IMR-90 (cell line): ENCODE data around the gene SMO. TPM values are rescaled to one million over a fixed set of nuclear protein-coding genes. Genes with fewer than 3 reads are reported as not detected.

ENCODE experiments used
- ATAC-seq: fragments of 200-7000 bp; cut with Tn5 transposase; 2 replicates; pipeline ENCODE4 v1.9.1; 2020; ENCODE audit warnings: low read depth, mild to moderate bottlenecking, moderate library complexity
- BruUV-seq: library from RNA; stranded (reverse); fragments of 400-500 nt; replicated peaks from 2 replicates; lab custom pipeline; 2021; lab: Mats Ljungman, UMichigan
- CTCF ChIA-PET: fragments of 300-600 bp; formaldehyde crosslinking; extraction: SDS; loops from one replicate; lab custom pipeline; 2021; ENCODE audit warnings: antibody characterized with exemption; lab: Yijun Ruan, JAX
- POLR2A ChIA-PET: fragments of 300-600 bp; sonication (Branson Sonifier 250); formaldehyde crosslinking; loops from one replicate; lab custom pipeline; 2022; ENCODE audit warnings: antibody characterized with exemption; ENCODE audit not compliant: unreplicated experiment; lab: Charles Lee
- DNase-seq: peaks from one replicate; pipeline ENCODE4 v3.0.0; 2013
- H2AFZ ChIP-seq: replicated peaks from 2 replicates; pipeline ENCODE3; 2013; ENCODE audit warnings: low read length, mild to moderate bottlenecking; ENCODE audit not compliant: poor library complexity
- H2AK5ac ChIP-seq: 2 replicates; pipeline ENCODE4 v1.6.1; 2013; ENCODE audit warnings: low read depth, low read length, inconsistent platforms
- H2AK9ac ChIP-seq: replicated peaks from 2 replicates; pipeline ENCODE3; 2013; ENCODE audit warnings: mild to moderate bottlenecking, low read depth, low read length, moderate library complexity; ENCODE audit not compliant: poor library complexity
- H2BK120ac ChIP-seq: 2 replicates; pipeline ENCODE4 v1.6.1; 2013; ENCODE audit warnings: low read depth, low read length, inconsistent platforms
- H2BK15ac ChIP-seq: 3 replicates; pipeline ENCODE4 v1.6.1; 2013; ENCODE audit warnings: low read depth, low read length, inconsistent platforms
- H2BK20ac ChIP-seq: 2 replicates; pipeline ENCODE4 v1.6.1; 2013; ENCODE audit warnings: low read depth, mild to moderate bottlenecking, inconsistent platforms, low read length, moderate library complexity
- H2BK5ac ChIP-seq: 2 replicates; pipeline ENCODE4 v1.6.1; 2013; ENCODE audit warnings: mild to moderate bottlenecking, low read depth, low read length, inconsistent platforms; ENCODE audit not compliant: poor library complexity, severe bottlenecking
- H3K14ac ChIP-seq: replicated peaks from 2 replicates; pipeline ENCODE4 v1.6.1; 2013; ENCODE audit warnings: low read depth, low read length, inconsistent platforms
- H3K18ac ChIP-seq: 2 replicates; pipeline ENCODE4 v1.6.1; 2013; ENCODE audit warnings: low read depth, low read length, control low read depth
- H3K23ac ChIP-seq: 2 replicates; pipeline ENCODE4 v1.6.1; 2013; ENCODE audit warnings: low read depth, low read length, inconsistent platforms
- H3K27ac ChIP-seq: 2 replicates; pipeline ENCODE4 v1.5.1; 2013; ENCODE audit warnings: mild to moderate bottlenecking, control low read depth, low read length; ENCODE audit not compliant: insufficient read depth
- H3K27me3 ChIP-seq: 2 replicates; pipeline ENCODE4 v1.6.1; 2013; ENCODE audit warnings: low read length; ENCODE audit not compliant: control insufficient read depth, insufficient read depth
- H3K36me3 ChIP-seq: 2 replicates; pipeline ENCODE4 v1.6.1; 2013; ENCODE audit warnings: low read length, mixed read lengths; ENCODE audit not compliant: control insufficient read depth, insufficient read depth
- H3K4ac ChIP-seq: 2 replicates; pipeline ENCODE4 v1.6.1; 2013; ENCODE audit warnings: low read depth, low read length, inconsistent platforms
- H3K4me1 ChIP-seq: 2 replicates; pipeline ENCODE4 v1.6.1; 2013; ENCODE audit warnings: low read length, mixed read lengths; ENCODE audit not compliant: control insufficient read depth, insufficient read depth
- H3K4me2 ChIP-seq: 2 replicates; pipeline ENCODE4 v1.6.1; 2013; ENCODE audit warnings: low read depth, mild to moderate bottlenecking, control low read depth, low read length, moderate library complexity
- H3K4me3 ChIP-seq: 2 replicates; pipeline ENCODE4 v1.5.1; 2013; ENCODE audit warnings: low read depth, mild to moderate bottlenecking, control low read depth, low read length, moderate library complexity; ENCODE audit not compliant: insufficient read depth
- H3K56ac ChIP-seq: 2 replicates; pipeline ENCODE4 v1.6.1; 2013; ENCODE audit warnings: low read length, inconsistent platforms; ENCODE audit not compliant: insufficient read depth; ENCODE audit errors: extremely low read depth
- H3K79me1 ChIP-seq, 2 experiments: 2 replicates each; pipeline ENCODE4 v1.6.1; 2013; ENCODE audit warnings: low read length in 2 of 2, inconsistent platforms in 1 of 2, low read depth in 1 of 2
- H3K9ac ChIP-seq: 2 replicates; pipeline ENCODE4 v1.6.1; 2013; ENCODE audit warnings: low read depth, low read length, control low read depth
- H3K9me1 ChIP-seq: 2 replicates; pipeline ENCODE4 v1.6.1; 2013; ENCODE audit warnings: low read length, inconsistent platforms; ENCODE audit not compliant: insufficient read depth
- H3K9me3 ChIP-seq: 2 replicates; pipeline ENCODE4 v1.6.1; 2013; ENCODE audit warnings: low read length; ENCODE audit not compliant: control insufficient read depth, insufficient read depth
- H4K20me1 ChIP-seq: 2 replicates; pipeline ENCODE4 v1.6.1; 2013; ENCODE audit warnings: low read length, inconsistent platforms; ENCODE audit not compliant: insufficient read depth
- H4K5ac ChIP-seq: 2 replicates; pipeline ENCODE4 v1.6.1; 2013; ENCODE audit warnings: mild to moderate bottlenecking, low read depth, low read length, control low read depth
- H4K8ac ChIP-seq, 2 experiments: 2 replicates each; pipeline ENCODE4 v1.6.1; 2013; ENCODE audit warnings: low read depth in 2 of 2, low read length in 2 of 2, control low read depth in 1 of 2, inconsistent platforms in 1 of 2
- H4K91ac ChIP-seq: 2 replicates; pipeline ENCODE4 v1.6.1; 2013; ENCODE audit warnings: low read depth, low read length, inconsistent platforms; ENCODE audit not compliant: insufficient read depth
- BHLHE40 ChIP-seq: fragments of 150-350 bp; IDR thresholded peaks from 2 replicates; pipeline ENCODE4 v1.6.1; 2016; ENCODE audit warnings: mild to moderate bottlenecking, low read depth, low read length
- CEBPB ChIP-seq: IDR thresholded peaks from 2 replicates; pipeline ENCODE4 v1.6.1; 2012; ENCODE audit warnings: low read depth, low read length, improper control_type of control experiment
- CTCF ChIP-seq: conservative IDR thresholded peaks from 2 replicates; pipeline ENCODE4 v1.5.1; 2012; ENCODE audit warnings: mild to moderate bottlenecking, low read depth, low read length, improper control_type of control experiment
- ELK1 ChIP-seq: fragments of 150-350 bp; IDR thresholded peaks from 2 replicates; pipeline ENCODE4 v1.6.1; 2016; ENCODE audit warnings: low read depth, mild to moderate bottlenecking, low read length, moderate library complexity, borderline replicate concordance
- FOS ChIP-seq: fragments of 150-350 bp; IDR thresholded peaks from 2 replicates; pipeline ENCODE4 v1.6.1; 2016; ENCODE audit warnings: low read depth, low read length
- MAFK ChIP-seq: IDR thresholded peaks from 2 replicates; pipeline ENCODE4 v1.6.1; 2012; ENCODE audit warnings: low read depth, low read length, improper control_type of control experiment
- MAZ ChIP-seq: IDR thresholded peaks from 2 replicates; pipeline ENCODE4 v1.6.1; 2012; ENCODE audit warnings: low read depth, mild to moderate bottlenecking, low read length, improper control_type of control experiment, moderate library complexity, borderline replicate concordance
- MXI1 ChIP-seq: IDR thresholded peaks from 2 replicates; pipeline ENCODE4 v1.6.1; 2012; ENCODE audit warnings: low read depth, mild to moderate bottlenecking, low read length, moderate library complexity, borderline replicate concordance
- NFE2L2 ChIP-seq: fragments of 150-350 bp; IDR thresholded peaks from 2 replicates; pipeline ENCODE4 v1.6.1; 2016; ENCODE audit warnings: low read depth, mild to moderate bottlenecking, low read length
- POLR2A ChIP-seq: IDR thresholded peaks from 2 replicates; pipeline ENCODE4 v1.6.1; 2012; ENCODE audit warnings: mild to moderate bottlenecking, low read depth, low read length
- RAD21 ChIP-seq: IDR thresholded peaks from 2 replicates; pipeline ENCODE4 v1.6.1; 2012; ENCODE audit warnings: low read length, improper control_type of control experiment
- RFX5 ChIP-seq: IDR thresholded peaks from 2 replicates; pipeline ENCODE4 v1.8.0; 2012; ENCODE audit warnings: low read depth, mild to moderate bottlenecking, low read length, moderate library complexity
- SMC3 ChIP-seq: fragments of 150-350 bp; IDR thresholded peaks from 2 replicates; pipeline ENCODE4 v1.6.1; 2016; ENCODE audit warnings: low read depth, mild to moderate bottlenecking, antibody characterized with exemption, low read length, moderate library complexity
- USF2 ChIP-seq: fragments of 150-350 bp; IDR thresholded peaks from 2 replicates; pipeline ENCODE4 v1.6.1; 2017; ENCODE audit warnings: mild to moderate bottlenecking, antibody characterized with exemption, low read length, low read depth
- WGBS, 2 experiments: methylation state at CpG; one replicate each; pipeline versions ENCODE4 v1.1.5 to v1.1.7; 2013; ENCODE audit warnings: missing lambda C conversion rate in 2 of 2; ENCODE audit not compliant: insufficient read length in 1 of 2; ENCODE audit errors: extremely low coverage in 2 of 2; 5-methylcytosine and 5-hydroxymethylcytosine counted together
- dilution Hi-C: fragments of 300-500 bp; cut with HindIII; formaldehyde crosslinking; loops from one replicate; pipeline ENCODE4 v1.14.3; 2018; ENCODE audit warnings: low sequenced_read_pairs; ENCODE audit not compliant: unreplicated experiment
- in situ Hi-C: fragments of 300-500 bp; cut with MboI; formaldehyde crosslinking; loops from 3 replicates; pipeline ENCODE4 v1.14.3; 2019; ENCODE audit warnings: low sequenced_read_pairs, inconsistent platforms, mixed read lengths
- intact Hi-C: fragments of 100-400 bp; cut with micrococcal nuclease; formaldehyde crosslinking; loops from 2 replicates; pipeline ENCODE4 v1.10.0; 2022
- polyA plus RNA-seq, 3 experiments: library from polyadenylated mRNA; depleted of rRNA; stranded (reverse); fragments of >200 nt; gene quantifications; 2 replicates each; pipeline ENCODE4 v1.2.3, GENCODE V29; 2012; ENCODE audit warnings: low replicate concordance in 1 of 3
- total RNA-seq: library from RNA; depleted of rRNA; stranded (reverse); fragments of >200 nt; gene quantifications from 2 replicates; pipeline ENCODE4 v1.2.3, GENCODE V29; 2012

The SMO gene
- total and polyA plus RNA-seq, 2 of the 4 experiments (the other 2 are of a cell fraction) = 18.5 to 24.7 TPM

- dilution Hi-C loops = no loop called here
- BruUV-seq = no TSS peak
- Histone ChIP-seq H3K4me3 (no peak overlapping the region), H3K4ac (no peak overlapping the region), H3K18ac (no peak overlapping the region), H2BK5ac (no peak overlapping the region), H4K8ac (no peak overlapping the region), H3K27me3 (no peaks in the 10 kb centered on the region), H2BK120ac (no peak overlapping the region), H3K36me3 (peaks cover 56% of the 10 kb centered on the region), H4K91ac (no peak overlapping the region), H2AFZ (no peak overlapping the region), H2AK9ac (no peak overlapping the region), H3K9ac (no peak overlapping the region), H4K20me1 (no peaks in the 10 kb centered on the region), H3K14ac (no peak overlapping the region), H4K5ac (no peak overlapping the region), H3K27ac (no peak overlapping the region), H2AK5ac (no peak overlapping the region), H3K9me3 (no peaks in the 10 kb centered on the region), H2BK20ac (no peak overlapping the region), H3K4me1 (no peaks in the 10 kb centered on the region), H3K79me1 (no peaks in the 10 kb centered on the region), H3K56ac (no peak overlapping the region), H3K9me1 (no peaks in the 10 kb centered on the region), H2BK15ac (no peak overlapping the region), H3K23ac (no peak overlapping the region), H3K4me2 (no peak overlapping the region)
- ChIA-PET CTCF (interaction anchor here (1.2 kb wide), 1 partner anchor 9 kb away, joined by 3 read pairs; no protein-coding TSS in a partner anchor), POLR2A (interaction anchor here (0.6 kb wide), 1 partner anchor 115 kb away, joined by 8 read pairs; no protein-coding TSS in a partner anchor)
- TF ChIP-seq RFX5 (no peak), POLR2A (no peak), CEBPB (no peak), NFE2L2 (no peak), MAFK (no peak), USF2 (no peak), ELK1 (no peak), RAD21 (no peak), MAZ (no peak), BHLHE40 (no peak), MXI1 (no peak), FOS (no peak), CTCF (no peak), SMC3 (no peak)
- DNase-seq = no peak
- intact Hi-C loops = no loop called here
- in situ Hi-C loops = loop anchor here (5.0 kb wide), 1 partner anchor 41 kb away; no protein-coding TSS in a partner anchor
- WGBS, 2 experiments = 80% methylated on average over 7 of the region's 9 CpGs; no CpG with 5 or more reads in 1 of the 2 experiments
- ATAC-seq = no peak
These were observed 20.2 kb downstream of the SMO start for GRCh38 chr7:129208667-129209066.
